ENCODE results near the gene TTC23.

DNA sequence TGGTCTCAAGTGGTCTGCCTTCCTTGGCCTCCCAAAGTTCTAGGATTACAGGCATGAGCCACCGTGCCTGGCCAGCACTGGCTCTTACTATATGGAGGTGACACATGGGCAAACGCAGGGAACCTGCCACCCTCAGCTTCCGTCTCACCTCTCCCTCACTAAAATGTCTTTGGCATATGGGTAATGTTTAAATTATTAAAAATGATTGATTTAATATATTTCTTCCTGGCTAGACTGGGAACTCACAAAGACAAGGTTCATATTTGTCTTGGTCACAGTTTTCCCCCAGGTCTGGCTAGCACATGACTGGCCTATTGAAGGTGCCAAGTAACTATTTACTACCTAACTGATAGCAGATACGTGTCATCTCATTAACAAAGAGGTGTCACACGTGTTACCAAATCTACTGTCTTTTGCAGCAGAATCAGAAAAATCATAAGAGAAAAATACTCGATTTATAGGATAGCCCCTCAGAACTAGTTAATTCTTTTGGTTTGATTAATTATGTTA lies 96.3 kb downstream of the TTC23 start:
- TF ChIP-seq GATA2 (IDR thresholded peaks at IDR 0.05; ENCODE audit: low read depth, low read length) (no peak), GATA3 (IDR thresholded peaks at IDR 0.05; ENCODE audit: low read depth, low read length) (no peak)

Data from SH-SY5Y (cell line).